Type B pancreatic cell (in vitro differentiated cells): Measurements from ENCODE around the gene PDXDC1. TPM values are rescaled to one million over a fixed set of nuclear protein-coding genes. Genes with fewer than 3 reads are reported as not detected.
A peak's percentile ranks its signal among the peaks of the same experiment; 100 is the strongest.
"Not testable (repeated sequence)": the region's sequence is repeated elsewhere in the genome, so short reads cannot be mapped to it uniquely, and the experiment has no call there.

Experiments
- DNase-seq: peaks from one replicate; pipeline ENCODE4 v3.0.0; 2021; ENCODE audit warnings: mixed read lengths; ENCODE audit not compliant: unreplicated experiment; ENCODE audit errors: extremely low spot score
- H3K27ac Mint-ChIP-seq: 2 replicates; pipeline ENCODE4 v1.8.0; 2021; ENCODE audit warnings: mild to moderate bottlenecking, mixed read lengths
- H3K27me3 Mint-ChIP-seq: 2 replicates; pipeline ENCODE4 v1.8.0; 2021; ENCODE audit warnings: mixed read lengths
- H3K36me3 Mint-ChIP-seq: 2 replicates; pipeline ENCODE4 v1.8.0; 2021; ENCODE audit warnings: mixed read lengths
- H3K4me1 Mint-ChIP-seq: one replicate; pipeline ENCODE4 v1.8.0; 2021; ENCODE audit warnings: mixed read lengths; ENCODE audit not compliant: unreplicated experiment
- H3K4me3 Mint-ChIP-seq: 2 replicates; pipeline ENCODE4 v1.8.0; 2021; ENCODE audit warnings: mild to moderate bottlenecking, mixed read lengths
- H3K9me3 Mint-ChIP-seq: 2 replicates; pipeline ENCODE4 v1.8.0; 2021; ENCODE audit warnings: mixed read lengths
- total RNA-seq: library from RNA; stranded (reverse); gene quantifications from 2 replicates; pipeline ENCODE4 v1.2.1, GENCODE V29; 2021; ENCODE audit warnings: low replicate concordance
- TF ChIP-seq, protein P1 (sequence below): fragments of 200-600 bp; sonication (generic); conservative IDR thresholded peaks from 2 replicates; pipeline ENCODE4 v1.5.0; 2021; ENCODE audit warnings: antibody characterized with exemption, mild to moderate bottlenecking

Gene PDXDC1
- total RNA-seq, 1 donor from 2014 or later, result 130 TPM

DNA sequence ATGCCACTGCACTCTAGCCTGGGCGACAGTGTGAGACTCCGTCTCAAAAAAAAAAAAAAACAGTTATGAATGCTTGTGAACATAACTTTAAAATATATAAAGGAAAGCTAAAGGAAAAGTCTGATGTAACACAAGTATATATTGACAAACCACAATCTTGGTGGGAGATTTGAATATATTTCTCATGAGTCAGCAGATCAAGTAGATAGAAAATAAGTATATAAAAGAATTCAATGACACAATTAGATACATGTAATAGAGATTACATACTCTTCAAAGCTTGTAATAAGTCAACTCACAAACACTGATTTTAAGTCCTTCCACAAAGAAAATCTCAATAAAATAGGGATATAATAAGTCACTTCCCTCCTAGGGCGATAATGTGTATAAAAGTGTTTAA is 40.8 kb downstream of the PDXDC1 start:
- not testable (repeated sequence) for H3K4me3 Mint-ChIP-seq, H3K9me3 Mint-ChIP-seq, H3K27me3 Mint-ChIP-seq, DNase-seq, H3K4me1 Mint-ChIP-seq, H3K27ac Mint-ChIP-seq
- peaks cover 41% of the 10 kb centered on the region for H3K36me3 Mint-ChIP-seq

- not testable (repeated sequence) for DNase-seq, H3K4me1 Mint-ChIP-seq, H3K4me3 Mint-ChIP-seq, H3K9me3 Mint-ChIP-seq, H3K27me3 Mint-ChIP-seq
- Mint-ChIP-seq H3K36me3 (peaks cover 34% of the 10 kb centered on the region), H3K27ac (peak overlapping the region; percentile 50)
Observed at GRCh38 chr16:15016354-15016753, 41.5 kb downstream of the PDXDC1 start.

GRCh38 chr16:15016951-15017580 is 42.2 kb downstream of the PDXDC1 start:
- Mint-ChIP-seq H3K36me3 (peaks cover 33% of the 10 kb centered on the region), H3K27ac (peak overlapping the region; percentile 37), H3K4me1 (peaks cover 11% of the 10 kb centered on the region)
- DNase-seq, H3K4me3 Mint-ChIP-seq, H3K27me3 Mint-ChIP-seq, H3K9me3 Mint-ChIP-seq: not testable (repeated sequence)

- H3K9me3 Mint-ChIP-seq, H3K27me3 Mint-ChIP-seq, H3K4me1 Mint-ChIP-seq, H3K27ac Mint-ChIP-seq, H3K4me3 Mint-ChIP-seq, DNase-seq: not testable (repeated sequence)
- peaks cover 48% of the 10 kb centered on the region for H3K36me3 Mint-ChIP-seq
Observed at GRCh38 chr16:15021429-15021828, 46.6 kb downstream of the PDXDC1 start.

DNA sequence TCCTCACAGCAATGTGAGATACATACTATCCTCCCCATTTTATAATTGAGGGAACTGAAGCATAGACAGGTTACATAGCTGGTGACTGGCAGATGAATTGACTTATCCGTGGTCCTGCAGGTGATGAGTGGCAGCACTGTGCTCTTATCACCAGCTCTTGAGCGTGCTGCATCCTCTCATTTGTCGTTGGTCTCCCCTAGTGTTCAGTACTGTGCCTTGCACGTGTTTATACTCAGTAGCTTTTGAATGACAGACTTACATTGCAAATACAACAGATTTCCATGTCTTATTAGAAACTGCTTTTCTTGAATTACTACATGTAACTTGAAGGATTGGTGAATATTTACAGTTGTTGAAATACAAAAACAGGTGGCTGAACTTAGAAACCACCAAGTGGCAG is 47.4 kb downstream of the PDXDC1 start:
- Mint-ChIP-seq H3K36me3 (peaks cover 40% of the 10 kb centered on the region), H3K27ac (peak overlapping the region; percentile 8)
- not testable (repeated sequence) for DNase-seq, H3K9me3 Mint-ChIP-seq, H3K27me3 Mint-ChIP-seq, H3K4me1 Mint-ChIP-seq, H3K4me3 Mint-ChIP-seq
- TF ChIP-seq, protein P1, sequence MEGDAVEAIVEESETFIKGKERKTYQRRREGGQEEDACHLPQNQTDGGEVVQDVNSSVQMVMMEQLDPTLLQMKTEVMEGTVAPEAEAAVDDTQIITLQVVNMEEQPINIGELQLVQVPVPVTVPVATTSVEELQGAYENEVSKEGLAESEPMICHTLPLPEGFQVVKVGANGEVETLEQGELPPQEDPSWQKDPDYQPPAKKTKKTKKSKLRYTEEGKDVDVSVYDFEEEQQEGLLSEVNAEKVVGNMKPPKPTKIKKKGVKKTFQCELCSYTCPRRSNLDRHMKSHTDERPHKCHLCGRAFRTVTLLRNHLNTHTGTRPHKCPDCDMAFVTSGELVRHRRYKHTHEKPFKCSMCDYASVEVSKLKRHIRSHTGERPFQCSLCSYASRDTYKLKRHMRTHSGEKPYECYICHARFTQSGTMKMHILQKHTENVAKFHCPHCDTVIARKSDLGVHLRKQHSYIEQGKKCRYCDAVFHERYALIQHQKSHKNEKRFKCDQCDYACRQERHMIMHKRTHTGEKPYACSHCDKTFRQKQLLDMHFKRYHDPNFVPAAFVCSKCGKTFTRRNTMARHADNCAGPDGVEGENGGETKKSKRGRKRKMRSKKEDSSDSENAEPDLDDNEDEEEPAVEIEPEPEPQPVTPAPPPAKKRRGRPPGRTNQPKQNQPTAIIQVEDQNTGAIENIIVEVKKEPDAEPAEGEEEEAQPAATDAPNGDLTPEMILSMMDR, result peak; percentile 71

DNA sequence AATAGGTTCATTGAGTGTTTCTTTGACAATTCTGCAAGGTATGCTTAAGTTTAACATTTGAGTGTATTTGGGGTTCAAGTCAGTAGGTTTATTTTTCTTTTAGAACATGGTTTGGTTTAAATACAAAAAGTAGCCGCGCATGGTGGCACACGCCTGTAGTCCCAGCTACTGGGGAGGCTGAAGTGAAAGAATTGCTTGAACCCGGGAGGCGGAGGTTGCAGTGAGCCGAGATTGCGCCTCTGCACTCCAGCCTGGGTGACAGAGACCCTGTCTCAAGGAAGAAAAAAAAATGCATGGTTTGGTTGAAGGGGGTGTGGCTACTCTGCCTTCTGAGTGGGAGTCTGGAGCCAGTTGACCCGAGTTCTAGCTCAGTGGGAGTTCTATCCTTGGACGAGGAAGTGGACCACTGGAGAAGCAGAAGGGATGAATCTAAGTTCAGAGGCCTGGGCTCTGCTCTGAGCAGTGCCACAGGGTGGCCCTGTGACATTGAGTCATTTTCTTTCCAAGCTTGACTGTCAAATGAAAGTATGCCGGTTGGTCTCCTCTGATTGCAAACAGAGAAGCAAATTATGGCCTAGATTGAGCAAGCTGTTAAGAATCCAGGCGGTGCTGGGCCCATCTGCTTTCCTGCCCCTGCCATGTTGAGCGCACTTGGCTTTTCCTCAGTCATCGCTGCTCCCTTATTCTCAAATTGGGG is 48.7 kb downstream of the PDXDC1 start:
- not testable (repeated sequence) for H3K27me3 Mint-ChIP-seq, H3K9me3 Mint-ChIP-seq, DNase-seq, H3K4me3 Mint-ChIP-seq
- Mint-ChIP-seq H3K36me3 (peaks cover 46% of the 10 kb centered on the region), H3K27ac (peak overlapping the region; percentile 15), H3K4me1 (peaks cover 14% of the 10 kb centered on the region)

DNA sequence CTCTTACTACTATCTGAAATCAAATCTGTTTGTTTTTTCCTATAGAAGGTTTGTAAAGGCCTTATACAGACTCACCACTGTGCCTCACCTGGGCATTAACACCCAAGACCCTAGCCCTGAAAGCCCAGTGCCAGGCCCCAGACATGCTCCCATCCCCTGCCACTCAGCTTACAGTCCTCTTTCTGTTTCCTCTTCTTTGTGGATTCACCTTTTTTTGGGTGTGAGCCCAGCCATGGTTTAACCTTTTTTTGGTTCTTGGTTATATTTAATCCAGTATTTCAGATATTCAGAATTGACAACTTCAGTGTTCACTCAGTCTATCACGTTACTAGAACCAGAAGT is 50.0 kb downstream of the PDXDC1 start:
- not testable (repeated sequence) for H3K9me3 Mint-ChIP-seq, DNase-seq, H3K27me3 Mint-ChIP-seq, H3K4me3 Mint-ChIP-seq
- H3K27ac Mint-ChIP-seq, result peak overlapping the region; percentile 17
- peaks cover 41% of the 10 kb centered on the region for H3K36me3 Mint-ChIP-seq
- peaks cover 19% of the 10 kb centered on the region for H3K4me1 Mint-ChIP-seq

DNA sequence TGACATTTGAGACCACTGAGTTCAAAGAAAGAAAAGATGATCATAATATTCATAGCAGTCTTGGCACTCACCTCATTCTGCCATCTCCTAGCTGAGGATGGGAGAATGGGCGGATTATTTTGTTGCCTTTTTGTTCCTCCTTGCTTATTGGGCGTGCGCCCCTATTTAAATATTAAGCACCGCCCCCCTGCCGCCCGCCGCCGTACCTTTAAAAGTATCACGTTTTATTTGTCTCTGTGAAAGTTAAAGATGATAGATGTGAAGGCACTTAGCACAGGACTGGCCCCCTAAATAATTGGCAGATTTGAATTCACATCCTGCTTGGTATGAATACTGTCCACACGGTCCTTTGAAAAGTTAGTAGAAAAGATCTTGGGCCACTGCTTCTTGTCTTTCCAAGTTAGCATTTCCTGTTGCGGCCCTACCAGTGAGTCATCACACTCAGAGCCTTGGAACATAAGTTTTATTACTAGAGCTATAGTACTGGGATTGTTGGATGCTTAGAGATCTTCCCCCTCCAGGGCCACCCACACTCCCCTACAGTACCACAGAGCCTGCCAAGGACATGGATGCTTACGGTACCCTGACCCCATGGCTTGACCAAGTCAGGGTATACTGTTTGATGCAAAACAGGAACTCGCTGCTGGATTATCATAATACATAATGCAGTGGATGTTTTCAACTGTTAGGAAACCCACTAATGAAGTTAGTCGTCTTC is 50.6 kb downstream of the PDXDC1 start:
- not testable (repeated sequence) for H3K9me3 Mint-ChIP-seq, DNase-seq, H3K4me3 Mint-ChIP-seq, H3K27me3 Mint-ChIP-seq
- peaks cover 19% of the 10 kb centered on the region for H3K4me1 Mint-ChIP-seq
- peak overlapping the region; percentile 17 for H3K27ac Mint-ChIP-seq
- peaks cover 41% of the 10 kb centered on the region for H3K36me3 Mint-ChIP-seq

DNA sequence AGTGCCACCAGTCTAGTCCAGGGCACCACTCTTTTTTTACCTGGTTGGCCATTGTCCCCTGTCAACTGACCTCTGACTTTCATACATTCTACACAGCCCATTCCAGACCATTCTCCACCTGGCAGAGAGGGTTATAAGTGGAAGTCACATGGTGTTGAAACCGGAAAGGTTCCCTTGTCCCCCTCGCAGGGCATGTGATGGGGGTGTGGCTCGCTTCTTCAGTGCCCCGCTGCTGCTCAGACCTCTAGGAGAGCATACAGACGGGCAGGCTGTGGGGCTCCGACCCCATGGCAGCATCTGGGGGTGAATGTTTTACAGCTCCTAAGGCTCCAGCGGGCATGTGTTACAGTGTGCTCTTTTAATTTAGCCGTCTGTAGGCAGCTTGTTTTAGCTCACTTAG is 52.2 kb downstream of the PDXDC1 start:
- peaks cover 15% of the 10 kb centered on the region for H3K4me1 Mint-ChIP-seq
- peaks cover 50% of the 10 kb centered on the region for H3K36me3 Mint-ChIP-seq
- not testable (repeated sequence) for H3K4me3 Mint-ChIP-seq, H3K27me3 Mint-ChIP-seq, H3K27ac Mint-ChIP-seq, DNase-seq, H3K9me3 Mint-ChIP-seq

GRCh38 chr16:15027503-15028344 is 52.9 kb downstream of the PDXDC1 start:
- peaks cover 11% of the 10 kb centered on the region for H3K4me1 Mint-ChIP-seq
- not testable (repeated sequence) for H3K27me3 Mint-ChIP-seq, H3K9me3 Mint-ChIP-seq, H3K4me3 Mint-ChIP-seq, DNase-seq
- H3K36me3 Mint-ChIP-seq, result peaks cover 43% of the 10 kb centered on the region
- H3K27ac Mint-ChIP-seq, result peak overlapping the region; percentile 38

GRCh38 chr16:15028345-15028715 is 53.5 kb downstream of the PDXDC1 start:
- DNase-seq, H3K4me3 Mint-ChIP-seq, H3K9me3 Mint-ChIP-seq, H3K27me3 Mint-ChIP-seq: not testable (repeated sequence)
- Mint-ChIP-seq H3K27ac (peak overlapping the region; percentile 38), H3K4me1 (peaks cover 11% of the 10 kb centered on the region), H3K36me3 (peaks cover 37% of the 10 kb centered on the region)
